Sigmoid colon (tissue), 4 donors: ENCODE data around the gene SUSD1.

Experiments
- CTCF ChIP-seq, 4 experiments: fragments of 450-650 bp in 3 of 4; fragments of 200-600 bp in 1 of 4; IDR thresholded peaks; one replicate each; pipeline ENCODE4 v1.5.1; 2016 to 2019; ENCODE audit warnings: antibody characterized with exemption in 4 of 4, mild to moderate bottlenecking in 3 of 4, moderate library complexity in 2 of 4
- EP300 ChIP-seq, 4 donors: sonication (generic); formaldehyde crosslinking; IDR thresholded peaks; one replicate each; pipeline ENCODE4 v1.6.1; 2017; ENCODE audit warnings: antibody characterized with exemption in 4 of 4
- POLR2A ChIP-seq, 2 donors: fragments of 450-650 bp; IDR thresholded peaks; one replicate each; pipeline ENCODE4 v1.6.1; 2016; ENCODE audit warnings: antibody characterized with exemption in 2 of 2, mild to moderate bottlenecking in 2 of 2, moderate library complexity in 2 of 2
- POLR2AphosphoS5 ChIP-seq, 4 donors: sonication (generic); formaldehyde crosslinking; IDR thresholded peaks; one replicate each; pipeline ENCODE4 v1.6.1; 2017; ENCODE audit warnings: antibody characterized with exemption in 4 of 4

- TF ChIP-seq CTCF (IDR thresholded peaks at IDR 0.05), result no peak
- no peak for TF ChIP-seq EP300 (IDR thresholded peaks at IDR 0.05)
- TF ChIP-seq POLR2AphosphoS5 (IDR thresholded peaks at IDR 0.05), result no peak
- TF ChIP-seq POLR2A (IDR thresholded peaks at IDR 0.05), result no peak
These were observed 39.4 kb downstream of the SUSD1 start for GRCh38 chr9:112135706-112136105.
